Stimulated activated CD8-positive, alpha-beta memory T cell treated with anti-CD3 and anti-CD28 coated beads, Interleukin-4, amount 100 ng/mL, for 24 hours (primary cell): ENCODE results near the gene TOP2B.

Experiments
- DNase-seq: peaks from one replicate; pipeline ENCODE4 v3.0.0-alpha.2; 2020; ENCODE audit warnings: low read depth

Gene TOP2B

GRCh38 chr3:25664812-25665314, at the start of gene TOP2B:
Gene TOP2B (minus strand): TSS chr3:25664907. CDS start chr3:25664297, 610 bp downstream.
- DNase-seq, result peak; percentile 92

- DNase-seq, result no peak
Observed at GRCh38 chr3:25713341-25713985, 48.8 kb upstream of the TOP2B start.

- DNase-seq, result no peak
Observed at GRCh38 chr3:25711090-25711489, 46.4 kb upstream of the TOP2B start.

- no peak for DNase-seq
Observed at GRCh38 chr3:25708036-25708435, 43.3 kb upstream of the TOP2B start.

GRCh38 chr3:25707268-25707926, 42.7 kb upstream of the TOP2B start:
- DNase-seq, result no peak

- DNase-seq, result no peak
Observed at GRCh38 chr3:25706213-25706612, 41.5 kb upstream of the TOP2B start.

GRCh38 chr3:25697553-25697952, 32.8 kb upstream of the TOP2B start:
- DNase-seq, result no peak

- DNase-seq, result no peak
Observed at GRCh38 chr3:25695731-25696420, 31.2 kb upstream of the TOP2B start.

GRCh38 chr3:25693238-25693637, 28.5 kb upstream of the TOP2B start:
- DNase-seq, result no peak

- DNase-seq, result no peak
Observed at GRCh38 chr3:25692341-25692740, 27.6 kb upstream of the TOP2B start.

GRCh38 chr3:25690768-25691533, 26.2 kb upstream of the TOP2B start:
- no peak for DNase-seq

GRCh38 chr3:25689226-25689625, 24.5 kb upstream of the TOP2B start:
- DNase-seq, result no peak

GRCh38 chr3:25687742-25688141, 23.0 kb upstream of the TOP2B start:
- no peak for DNase-seq

GRCh38 chr3:25686766-25687165, 22.1 kb upstream of the TOP2B start:
- no peak for DNase-seq

- no peak for DNase-seq
Observed at GRCh38 chr3:25683882-25684281, 19.2 kb upstream of the TOP2B start.

- DNase-seq, result no peak
Observed at GRCh38 chr3:25683410-25683809, 18.7 kb upstream of the TOP2B start.

GRCh38 chr3:25679642-25680302, 15.1 kb upstream of the TOP2B start:
- DNase-seq, result no peak

- DNase-seq, result no peak
Observed at GRCh38 chr3:25679166-25679565, 14.5 kb upstream of the TOP2B start.

- no peak for DNase-seq
Observed at GRCh38 chr3:25678581-25678980, 13.9 kb upstream of the TOP2B start.

- no peak for DNase-seq
Observed at GRCh38 chr3:25677121-25677520, 12.4 kb upstream of the TOP2B start.

- no peak for DNase-seq
Observed at GRCh38 chr3:25674670-25675069, 10.0 kb upstream of the TOP2B start.
